Neuronal stem cell (in vitro differentiated cells): Measurements from ENCODE around the gene UCK2.

Experiments
- DNase-seq: peaks from one replicate; pipeline ENCODE4 v3.0.0-alpha.2; 2013; ENCODE audit warnings: low spot score
- H2AFZ ChIP-seq: one replicate; pipeline ENCODE4 v1.6.1; 2013; ENCODE audit warnings: mild to moderate bottlenecking, low read length, inconsistent platforms
- H2AK5ac ChIP-seq: 2 replicates; pipeline ENCODE4 v1.6.1; 2013; ENCODE audit warnings: low read depth, mild to moderate bottlenecking, inconsistent platforms, low read length, moderate library complexity, mixed read lengths
- H2BK120ac ChIP-seq: 2 replicates; pipeline ENCODE4 v1.6.1; 2013; ENCODE audit warnings: low read depth, mild to moderate bottlenecking, inconsistent platforms, low read length, moderate library complexity, mixed read lengths
- H2BK12ac ChIP-seq: one replicate; pipeline ENCODE4 v1.6.1; 2013; ENCODE audit warnings: low read length, inconsistent platforms
- H2BK15ac ChIP-seq: 2 replicates; pipeline ENCODE4 v1.6.1; 2013; ENCODE audit warnings: mild to moderate bottlenecking, low read length, inconsistent platforms, mixed read lengths
- H2BK5ac ChIP-seq: one replicate; pipeline ENCODE4 v1.6.1; 2013; ENCODE audit warnings: inconsistent platforms, mild to moderate bottlenecking, low read length, moderate library complexity
- H3K14ac ChIP-seq: one replicate; pipeline ENCODE4 v1.6.1; 2013; ENCODE audit warnings: low read length, inconsistent platforms
- H3K18ac ChIP-seq: 2 replicates; pipeline ENCODE4 v1.6.1; 2013; ENCODE audit warnings: low read length, inconsistent platforms
- H3K23ac ChIP-seq: 2 replicates; pipeline ENCODE4 v1.6.1; 2013; ENCODE audit warnings: low read depth, mild to moderate bottlenecking, mixed read lengths, low read length, inconsistent platforms; ENCODE audit not compliant: poor library complexity
- H3K27ac ChIP-seq: replicated peaks from 3 replicates; pipeline ENCODE4 v1.5.1; 2013; ENCODE audit warnings: low read length, inconsistent platforms
- H3K27me3 ChIP-seq, 3 experiments: 2 replicates each; pipeline ENCODE4 v1.6.1; 2013; ENCODE audit warnings: low read length in 3 of 3, mild to moderate bottlenecking in 2 of 3, inconsistent platforms in 1 of 3, low read depth in 1 of 3, mixed read lengths in 1 of 3, moderate library complexity in 1 of 3; ENCODE audit not compliant: control insufficient read depth in 3 of 3, insufficient read depth in 3 of 3
- H3K36me3 ChIP-seq, 2 donors: replicated peaks in 1 of 2; 2 replicates each; pipeline ENCODE4 v1.6.1; 2013; ENCODE audit warnings: low read length in 2 of 2; ENCODE audit not compliant: control insufficient read depth in 2 of 2, insufficient read depth in 2 of 2
- H3K4ac ChIP-seq: 2 replicates; pipeline ENCODE4 v1.6.1; 2013; ENCODE audit warnings: inconsistent platforms, mild to moderate bottlenecking, low read length, moderate library complexity
- H3K4me1 ChIP-seq, 2 donors: 1 replicate in 1 of 2; 2 replicates in 1 of 2; pipeline ENCODE4 v1.6.1; 2013; ENCODE audit warnings: low read length in 2 of 2, low read depth in 1 of 2; ENCODE audit not compliant: control insufficient read depth in 2 of 2, insufficient read depth in 1 of 2
- H3K4me2 ChIP-seq: one replicate; pipeline ENCODE4 v1.6.1; 2013; ENCODE audit warnings: mild to moderate bottlenecking, low read length, inconsistent platforms; ENCODE audit not compliant: insufficient read depth, poor library complexity, severe bottlenecking
- H3K4me3 ChIP-seq, 2 donors: 2 replicates each; pipeline ENCODE4 v1.5.1; 2013; ENCODE audit warnings: low read length in 2 of 2, mild to moderate bottlenecking in 2 of 2, inconsistent platforms in 1 of 2, moderate library complexity in 1 of 2
- H3K79me1 ChIP-seq: one replicate; pipeline ENCODE4 v1.6.1; 2013; ENCODE audit warnings: low read depth, mild to moderate bottlenecking, inconsistent platforms, low read length, moderate library complexity
- H3K9ac ChIP-seq: one replicate; pipeline ENCODE4 v1.6.1; 2013; ENCODE audit warnings: mild to moderate bottlenecking, low read depth, low read length, inconsistent platforms; ENCODE audit not compliant: poor library complexity
- H3K9me3 ChIP-seq, 2 donors: replicated peaks in 1 of 2; 2 replicates each; pipeline versions ENCODE3 to v1.6.1; 2013; ENCODE audit warnings: low read length in 2 of 2, mild to moderate bottlenecking in 2 of 2, inconsistent platforms in 1 of 2, low read depth in 1 of 2, mixed read lengths in 1 of 2, moderate library complexity in 1 of 2; ENCODE audit not compliant: control insufficient read depth in 2 of 2, insufficient read depth in 1 of 2
- H4K8ac ChIP-seq: one replicate; pipeline ENCODE4 v1.6.1; 2013; ENCODE audit warnings: low read depth, mild to moderate bottlenecking, inconsistent platforms, low read length, moderate library complexity
- H4K91ac ChIP-seq: one replicate; pipeline ENCODE4 v1.6.1; 2013; ENCODE audit warnings: low read length, low read depth, mild to moderate bottlenecking, inconsistent platforms; ENCODE audit not compliant: poor library complexity
- WGBS, 2 donors: extraction: QIAGEN DNeasy Blood & Tissue Kit; methylation state at CpG; one replicate each; pipeline ENCODE4 v1.1.7; 2013; ENCODE audit warnings: missing lambda C conversion rate in 2 of 2, mixed read lengths in 1 of 2; ENCODE audit not compliant: insufficient read length in 2 of 2, insufficient replicate concordance in 1 of 2; ENCODE audit errors: extremely low coverage in 2 of 2; 5-methylcytosine and 5-hydroxymethylcytosine counted together

Gene UCK2

GRCh38 chr1:165828669-165829329 lies 1.4 kb downstream of the UCK2 start:
- Histone ChIP-seq H3K9me3 (peaks cover 0 to 10% of the 10 kb centered on the region in 2 donors), H3K9ac (peak overlapping the region; percentile 88), H3K23ac (peak overlapping the region; percentile 49), H2BK120ac (no peak overlapping the region), H3K27ac (peak overlapping the region; percentile 92), H2AK5ac (no peak overlapping the region), H3K4me2 (peak overlapping the region; percentile 87), H3K14ac (no peak overlapping the region), H3K4me3 (peak overlapping the region; percentile 78 to 91), H4K91ac (no peak overlapping the region), H3K79me1 (peaks cover 6% of the 10 kb centered on the region), H2BK12ac (no peak overlapping the region), H3K4ac (no peak overlapping the region), H2BK15ac (peak overlapping the region; percentile 55), H3K36me3 (peaks cover 0 to 4% of the 10 kb centered on the region in 2 donors), H3K18ac (peak overlapping the region; percentile 91), H2AFZ (peak overlapping the region; percentile 97), H3K4me1 (peaks cover 6 to 11% of the 10 kb centered on the region in 2 donors), H2BK5ac (peak overlapping the region; percentile 97), H3K27me3 (peaks cover 0 to 4% (median 0%) of the 10 kb centered on the region in 3 experiments), H4K8ac (no peak overlapping the region)
- WGBS, 2 donors: no CpG with 5 or more reads among the region's 19 CpGs
- DNase-seq: peak; percentile 42

GRCh38 chr1:165829888-165830287 lies 2.5 kb downstream of the UCK2 start:
- Histone ChIP-seq H3K9me3 (peaks cover 0 to 12% of the 10 kb centered on the region in 2 donors), H2BK12ac (no peak overlapping the region), H2BK120ac (no peak overlapping the region), H3K4ac (no peak overlapping the region), H3K14ac (no peak overlapping the region), H3K36me3 (peaks cover 0 to 4% of the 10 kb centered on the region in 2 donors), H2AK5ac (no peak overlapping the region), H3K4me3 (peak overlapping the region in 1 of 2 donors; percentile 78), H4K8ac (no peak overlapping the region), H3K4me2 (no peak overlapping the region), H2AFZ (no peak overlapping the region), H2BK15ac (no peak overlapping the region), H3K79me1 (peaks cover 6% of the 10 kb centered on the region), H3K18ac (no peak overlapping the region), H2BK5ac (no peak overlapping the region), H3K27ac (no peak overlapping the region), H4K91ac (no peak overlapping the region), H3K4me1 (peaks cover 6% of the 10 kb centered on the region in 2 donors), H3K9ac (no peak overlapping the region), H3K27me3 (peaks cover 0 to 4% (median 0%) of the 10 kb centered on the region in 3 experiments), H3K23ac (no peak overlapping the region)
- no peak for DNase-seq
- no CpG with 5 or more reads among the region's 4 CpGs for WGBS, 2 donors

GRCh38 chr1:165831146-165831545 lies 3.7 kb downstream of the UCK2 start:
- Histone ChIP-seq H3K4me2 (no peak overlapping the region), H2AFZ (no peak overlapping the region)
- no CpG with 5 or more reads among the region's 3 CpGs for WGBS, 2 donors

GRCh38 chr1:165832902-165833301 lies 5.5 kb downstream of the UCK2 start:
- H3K23ac ChIP-seq: no peak overlapping the region
- peaks cover 0 to 13% of the 10 kb centered on the region in 2 donors for H3K9me3 ChIP-seq
- no peak for DNase-seq
- H3K14ac ChIP-seq: no peak overlapping the region
- no peak overlapping the region for H2AK5ac ChIP-seq
- H3K4me1 ChIP-seq: peaks cover 1 to 6% of the 10 kb centered on the region in 2 donors
- H4K91ac ChIP-seq: no peak overlapping the region
- H3K27ac ChIP-seq: no peak overlapping the region
- peaks cover 4% of the 10 kb centered on the region for H3K79me1 ChIP-seq
- H3K27me3 ChIP-seq: no peaks in the 10 kb centered on the region
- H2BK12ac ChIP-seq: no peak overlapping the region
- H2BK5ac ChIP-seq: no peak overlapping the region
- no CpG with 5 or more reads among the region's 9 CpGs for WGBS, 2 donors
- H2BK15ac ChIP-seq: no peak overlapping the region
- no peak overlapping the region for H3K9ac ChIP-seq
- no peak overlapping the region for H3K4me3 ChIP-seq
- H3K18ac ChIP-seq: no peak overlapping the region
- H2BK120ac ChIP-seq: no peak overlapping the region
- H3K4me2 ChIP-seq: no peak overlapping the region
- H3K4ac ChIP-seq: no peak overlapping the region
- no peak overlapping the region for H4K8ac ChIP-seq
- peaks cover 0 to 20% of the 10 kb centered on the region in 2 donors for H3K36me3 ChIP-seq
- H2AFZ ChIP-seq: no peak overlapping the region

More at GRCh38 chr1:165831146-165831545, 3.7 kb downstream of the UCK2 start:
- no peak overlapping the region for H2AK5ac ChIP-seq
- no peak overlapping the region for H3K9ac ChIP-seq
- H2BK120ac ChIP-seq: no peak overlapping the region
- no peak overlapping the region for H3K27ac ChIP-seq
- H3K18ac ChIP-seq: no peak overlapping the region
- no peak overlapping the region for H4K91ac ChIP-seq
- H3K23ac ChIP-seq: no peak overlapping the region
- no peak overlapping the region for H4K8ac ChIP-seq
- no peak overlapping the region for H2BK15ac ChIP-seq
- H2BK12ac ChIP-seq: no peak overlapping the region
- no peak for DNase-seq
- peaks cover 0 to 12% of the 10 kb centered on the region in 2 donors for H3K9me3 ChIP-seq
- H3K4me1 ChIP-seq: peaks cover 6% of the 10 kb centered on the region in 2 donors
- no peak overlapping the region for H2BK5ac ChIP-seq
- no peak overlapping the region for H3K4ac ChIP-seq
- H3K14ac ChIP-seq: no peak overlapping the region
- peaks cover 6% of the 10 kb centered on the region for H3K79me1 ChIP-seq
- peaks cover 0 to 5% of the 10 kb centered on the region in 2 donors for H3K36me3 ChIP-seq
- H3K27me3 ChIP-seq: peaks cover 0 to 4% (median 0%) of the 10 kb centered on the region in 3 experiments
- no peak overlapping the region for H3K4me3 ChIP-seq
